Measurements from ENCODE around the gene NAT14.

NAT14 gene

DNA sequence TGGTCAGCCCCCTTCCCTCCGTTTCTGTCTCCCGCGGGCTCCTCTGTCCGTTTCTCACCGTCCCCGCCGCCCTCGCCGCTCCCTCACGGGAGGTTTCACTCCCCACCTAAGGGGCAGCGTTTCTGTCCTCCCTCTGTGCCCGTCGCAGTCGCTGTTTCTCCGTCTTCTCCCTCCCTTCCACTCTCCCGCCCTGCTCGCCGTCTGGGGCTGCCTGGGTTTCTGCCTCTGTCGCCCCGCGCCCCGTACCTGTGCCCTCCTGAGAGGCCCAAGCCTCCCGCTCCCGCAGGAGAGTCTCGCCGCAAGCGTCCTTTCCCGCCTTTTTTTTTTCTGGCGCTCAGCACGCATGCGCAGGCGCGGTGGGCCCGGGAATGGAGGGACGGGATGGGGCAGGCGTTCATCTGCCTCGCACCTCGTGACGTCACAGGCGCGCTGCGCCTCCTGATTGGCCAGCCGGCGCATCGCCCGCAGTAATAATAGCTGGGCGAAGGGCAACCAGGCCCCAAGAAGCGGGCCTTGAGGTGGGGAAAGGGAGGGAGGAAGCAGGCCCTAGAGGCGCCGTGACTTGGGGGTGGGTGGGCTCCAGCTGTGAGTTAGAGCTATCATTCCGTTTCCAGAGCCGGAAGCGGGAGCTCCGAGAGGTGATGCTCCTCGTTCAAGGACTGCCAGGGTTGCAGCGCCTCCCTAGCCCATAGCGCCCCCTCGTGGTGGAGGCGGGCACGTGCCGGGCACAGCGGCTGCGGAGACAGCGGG lies 18.7 kb downstream of the NAT14 start:
- CTCF ChIA-PET: interaction anchor here (0.6 to 3.7 kb wide), 36 partner anchors 9 to 623 kb away, joined by 3 to 53 read pairs (median 5); partner anchors contain the start of genes C19orf85, ISOC2, NAT14 and ZNF581
- peak overlapping the region; percentile 79 for H3K27ac Mint-ChIP-seq
- peaks cover 8% of the 10 kb centered on the region for H3K9me3 Mint-ChIP-seq
- H3K36me3 Mint-ChIP-seq: peaks cover 5% of the 10 kb centered on the region
- peaks cover 31% of the 10 kb centered on the region for H3K27me3 Mint-ChIP-seq
- H3K4me1 Mint-ChIP-seq: peaks cover 24% of the 10 kb centered on the region
- peak overlapping the region; percentile 70 for H3K4me3 Mint-ChIP-seq
- DNase-seq: peak; percentile 92

- Mint-ChIP-seq H3K4me3 (peak overlapping the region; percentile 70), H3K36me3 (peaks cover 5% of the 10 kb centered on the region), H3K4me1 (peaks cover 24% of the 10 kb centered on the region), H3K27ac (peak overlapping the region; percentile 79), H3K27me3 (peaks cover 31% of the 10 kb centered on the region), H3K9me3 (peaks cover 8% of the 10 kb centered on the region)
- DNase-seq: no peak
- CTCF ChIA-PET: interaction anchor here (0.7 to 3.7 kb wide), 35 partner anchors 9 to 623 kb away, joined by 3 to 53 read pairs (median 5); partner anchors contain the start of genes C19orf85, ISOC2, NAT14 and ZNF581
Measured at GRCh38 chr19:55504252-55504603, 19.2 kb downstream of the NAT14 start.

GRCh38 chr19:55504981-55505380 lies 20.0 kb downstream of the NAT14 start:
- no peak overlapping the region for H3K27ac Mint-ChIP-seq
- H3K36me3 Mint-ChIP-seq: peaks cover 5% of the 10 kb centered on the region
- peaks cover 24% of the 10 kb centered on the region for H3K4me1 Mint-ChIP-seq
- peaks cover 31% of the 10 kb centered on the region for H3K27me3 Mint-ChIP-seq
- no peak for DNase-seq
- H3K4me3 Mint-ChIP-seq: no peak overlapping the region
- peaks cover 8% of the 10 kb centered on the region for H3K9me3 Mint-ChIP-seq
- CTCF ChIA-PET: interaction anchor here (1.2 to 3.7 kb wide), 16 partner anchors 9 to 364 kb away, joined by 3 to 53 read pairs (median 8); partner anchors contain the start of genes ISOC2 and NAT14

DNA sequence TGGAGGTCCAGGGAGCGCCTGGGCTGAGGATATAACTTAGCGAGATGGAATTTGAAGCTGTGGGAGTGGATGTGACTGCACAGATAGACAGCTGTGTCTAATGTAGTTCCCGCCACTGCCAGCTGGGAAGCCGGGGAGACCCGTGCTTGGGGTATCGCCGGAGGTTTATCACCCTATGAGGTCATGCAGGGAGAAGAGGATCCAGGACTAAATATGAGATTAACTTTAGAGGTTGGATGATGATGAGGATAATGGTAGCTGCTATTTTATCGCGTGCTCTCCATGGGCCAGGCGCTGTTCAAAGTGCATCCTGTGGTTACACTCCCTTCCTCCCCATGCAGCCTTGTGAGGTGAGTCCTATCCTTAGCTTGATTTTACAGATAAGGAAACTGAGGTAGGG lies 23.1 kb downstream of the NAT14 start:
- Mint-ChIP-seq H3K9me3 (peaks cover 3% of the 10 kb centered on the region), H3K27me3 (peaks cover 36% of the 10 kb centered on the region), H3K27ac (no peak overlapping the region), H3K4me3 (no peak overlapping the region), H3K36me3 (peaks cover 3% of the 10 kb centered on the region), H3K4me1 (peaks cover 17% of the 10 kb centered on the region)
- CTCF ChIA-PET: interaction anchor here (2.1 kb wide), 1 partner anchor 40 kb away, joined by 8 read pairs; no protein-coding TSS in a partner anchor
- no peak for DNase-seq

GRCh38 chr19:55516878-55517620 lies 32.1 kb downstream of the NAT14 start:
- no peak overlapping the region for H3K27ac Mint-ChIP-seq
- H3K27me3 Mint-ChIP-seq: peaks cover 17% of the 10 kb centered on the region
- no peaks in the 10 kb centered on the region for H3K36me3 Mint-ChIP-seq
- peak overlapping the region; percentile 63 for H3K4me3 Mint-ChIP-seq
- H3K9me3 Mint-ChIP-seq: no peaks in the 10 kb centered on the region
- DNase-seq: peak; percentile 92
- CTCF ChIA-PET: interaction anchor here (0.8 to 1.9 kb wide), 5 partner anchors 13 to 116 kb away, joined by 4 to 11 read pairs (median 7); no protein-coding TSS in a partner anchor
- peaks cover 3% of the 10 kb centered on the region for H3K4me1 Mint-ChIP-seq

- H3K27ac Mint-ChIP-seq: no peak overlapping the region
- no peak overlapping the region for H3K4me3 Mint-ChIP-seq
- H3K36me3 Mint-ChIP-seq: no peaks in the 10 kb centered on the region
- peaks cover 4% of the 10 kb centered on the region for H3K27me3 Mint-ChIP-seq
- H3K4me1 Mint-ChIP-seq: peaks cover 3% of the 10 kb centered on the region
- no peaks in the 10 kb centered on the region for H3K9me3 Mint-ChIP-seq
- CTCF ChIA-PET: interaction anchor here (0.7 to 1.1 kb wide), 4 partner anchors 86 to 113 kb away, joined by 3 to 6 read pairs (median 3); partner anchors contain the start of gene ZNF865
- no peak for DNase-seq
Measured at GRCh38 chr19:55519451-55520311, 34.7 kb downstream of the NAT14 start.

GRCh38 chr19:55520691-55521292 lies 35.8 kb downstream of the NAT14 start:
- no peak for DNase-seq
- Mint-ChIP-seq H3K4me1 (peaks cover 3% of the 10 kb centered on the region), H3K27me3 (peaks cover 4% of the 10 kb centered on the region), H3K27ac (no peak overlapping the region), H3K36me3 (no peaks in the 10 kb centered on the region), H3K9me3 (no peaks in the 10 kb centered on the region), H3K4me3 (no peak overlapping the region)
- CTCF ChIA-PET: interaction anchor here (0.8 to 1.1 kb wide), 3 partner anchors 85 to 112 kb away, joined by 3 to 6 read pairs (median 3); partner anchors contain the start of gene ZNF865

DNA sequence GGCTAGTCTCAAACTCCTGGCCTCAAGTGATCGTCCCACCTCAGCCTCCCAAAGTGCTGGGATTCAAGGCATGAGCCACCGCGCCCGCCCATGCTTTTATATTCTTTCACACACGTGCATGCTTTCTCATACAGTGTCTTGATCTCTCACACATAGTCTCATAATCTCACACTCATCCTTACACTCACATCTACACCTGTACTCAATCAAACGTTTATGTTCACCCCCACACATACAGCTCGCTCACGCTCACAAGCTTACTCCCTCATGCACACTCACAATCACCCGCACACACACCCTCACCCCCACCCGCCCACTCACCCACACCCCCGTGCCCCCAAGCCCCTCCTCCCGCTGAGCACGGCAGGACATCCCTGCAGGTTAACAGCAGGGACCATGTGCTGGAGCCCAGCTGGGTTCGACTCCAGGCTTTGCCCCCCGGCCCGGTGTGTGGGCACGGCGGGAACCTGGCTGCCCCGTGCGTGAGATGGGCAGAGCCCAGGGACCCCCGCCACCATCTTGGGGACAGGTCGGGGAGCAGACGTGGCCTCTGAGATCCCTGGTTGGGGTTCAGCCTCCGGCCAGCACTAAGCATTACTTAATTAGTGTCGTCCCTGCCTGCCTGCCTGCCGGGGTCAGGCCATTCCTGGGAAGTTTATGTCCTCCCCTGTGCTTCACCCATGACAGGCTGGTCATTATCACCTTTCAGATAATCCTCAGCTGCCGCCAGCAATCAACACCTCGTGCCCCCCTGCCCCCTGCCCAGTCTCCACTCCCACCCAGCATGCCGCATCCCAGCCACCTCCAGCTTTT lies 40.5 kb downstream of the NAT14 start:
- no peak for DNase-seq
- Mint-ChIP-seq H3K4me3 (no peak overlapping the region), H3K9me3 (no peaks in the 10 kb centered on the region), H3K36me3 (no peaks in the 10 kb centered on the region), H3K27me3 (no peaks in the 10 kb centered on the region), H3K27ac (no peak overlapping the region), H3K4me1 (no peaks in the 10 kb centered on the region)
- CTCF ChIA-PET: interaction anchor here (1.5 kb wide), 1 partner anchor 22 kb away, joined by 4 read pairs; no protein-coding TSS in a partner anchor

DNA sequence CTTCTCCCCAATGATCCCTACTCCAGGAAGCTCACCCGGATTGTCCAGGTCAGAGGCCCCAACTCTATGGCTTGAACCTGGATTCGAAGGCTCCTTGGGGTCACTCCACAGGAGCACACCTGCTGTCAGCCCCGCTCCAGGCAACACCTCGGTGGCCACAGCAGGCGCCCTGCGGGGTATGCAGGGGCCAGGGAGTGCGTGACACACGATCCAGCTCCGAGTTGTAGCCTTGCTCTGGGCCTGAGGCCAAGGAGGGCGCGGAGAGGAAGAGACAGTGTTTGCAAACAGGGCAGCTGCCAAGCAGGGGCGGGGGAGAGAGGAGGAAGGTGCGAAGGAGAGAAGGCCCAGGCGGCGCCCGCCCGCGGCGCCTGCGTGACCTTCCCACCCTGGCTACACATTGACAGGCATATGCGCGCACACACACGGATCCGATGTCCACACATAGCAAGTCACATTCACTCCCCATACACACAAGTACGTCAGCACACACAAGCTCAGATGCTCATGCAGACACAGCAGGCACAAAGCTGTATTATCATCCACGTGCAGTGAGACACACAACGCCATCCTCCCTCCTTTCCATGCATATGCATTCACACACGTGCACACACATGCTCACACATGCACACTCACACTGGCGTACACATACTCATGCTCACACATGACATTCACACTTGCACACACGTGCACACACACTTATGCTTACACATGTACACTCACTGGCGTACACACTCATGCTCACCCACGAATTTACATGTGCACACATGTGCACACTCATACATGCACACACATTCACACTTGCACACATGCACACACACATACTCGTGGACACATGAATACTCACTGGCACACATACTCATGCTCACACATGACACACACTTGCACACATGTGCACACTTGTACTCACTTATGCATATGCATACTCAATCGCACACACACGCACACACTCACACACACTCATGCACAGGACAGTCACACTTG lies 41.5 kb downstream of the NAT14 start:
- Mint-ChIP-seq H3K4me3 (no peak overlapping the region), H3K27me3 (no peaks in the 10 kb centered on the region), H3K9me3 (no peaks in the 10 kb centered on the region), H3K4me1 (no peaks in the 10 kb centered on the region), H3K27ac (no peak overlapping the region), H3K36me3 (no peaks in the 10 kb centered on the region)
- no peak for DNase-seq
- CTCF ChIA-PET: interaction anchor here (1.5 kb wide), 1 partner anchor 23 kb away, joined by 4 read pairs; no protein-coding TSS in a partner anchor

GRCh38 chr19:55527197-55528029 lies 42.4 kb downstream of the NAT14 start:
- H3K9me3 Mint-ChIP-seq: no peaks in the 10 kb centered on the region
- H3K36me3 Mint-ChIP-seq: no peaks in the 10 kb centered on the region
- no peak for DNase-seq
- H3K4me3 Mint-ChIP-seq: no peak overlapping the region
- no peaks in the 10 kb centered on the region for H3K4me1 Mint-ChIP-seq
- no peak overlapping the region for H3K27ac Mint-ChIP-seq
- H3K27me3 Mint-ChIP-seq: no peaks in the 10 kb centered on the region
- CTCF ChIA-PET: interaction anchor here (0.6 kb wide), 1 partner anchor 20 kb away, joined by 4 read pairs; no protein-coding TSS in a partner anchor

Data from activated naive CD4-positive, alpha-beta T cell treated with anti-CD3 and anti-CD28 coated beads, Interleukin-2, amount 10 ng/mL, durations not matched to agents 7 days and 5 days (primary cell).